Stimulated activated CD4-positive, alpha-beta T cell treated with anti-CD3 and anti-CD28 coated beads, Interleukin-2, amount 100 ng/mL, for 4 hours (primary cell): Measurements from ENCODE around the gene LCP2.
A peak's percentile ranks its signal among the peaks of the same experiment; 100 is the strongest.

Experiments
- DNase-seq: peaks from one replicate; pipeline ENCODE4 v3.0.0-alpha.2; 2020; ENCODE audit warnings: low read depth

Gene LCP2

DNA sequence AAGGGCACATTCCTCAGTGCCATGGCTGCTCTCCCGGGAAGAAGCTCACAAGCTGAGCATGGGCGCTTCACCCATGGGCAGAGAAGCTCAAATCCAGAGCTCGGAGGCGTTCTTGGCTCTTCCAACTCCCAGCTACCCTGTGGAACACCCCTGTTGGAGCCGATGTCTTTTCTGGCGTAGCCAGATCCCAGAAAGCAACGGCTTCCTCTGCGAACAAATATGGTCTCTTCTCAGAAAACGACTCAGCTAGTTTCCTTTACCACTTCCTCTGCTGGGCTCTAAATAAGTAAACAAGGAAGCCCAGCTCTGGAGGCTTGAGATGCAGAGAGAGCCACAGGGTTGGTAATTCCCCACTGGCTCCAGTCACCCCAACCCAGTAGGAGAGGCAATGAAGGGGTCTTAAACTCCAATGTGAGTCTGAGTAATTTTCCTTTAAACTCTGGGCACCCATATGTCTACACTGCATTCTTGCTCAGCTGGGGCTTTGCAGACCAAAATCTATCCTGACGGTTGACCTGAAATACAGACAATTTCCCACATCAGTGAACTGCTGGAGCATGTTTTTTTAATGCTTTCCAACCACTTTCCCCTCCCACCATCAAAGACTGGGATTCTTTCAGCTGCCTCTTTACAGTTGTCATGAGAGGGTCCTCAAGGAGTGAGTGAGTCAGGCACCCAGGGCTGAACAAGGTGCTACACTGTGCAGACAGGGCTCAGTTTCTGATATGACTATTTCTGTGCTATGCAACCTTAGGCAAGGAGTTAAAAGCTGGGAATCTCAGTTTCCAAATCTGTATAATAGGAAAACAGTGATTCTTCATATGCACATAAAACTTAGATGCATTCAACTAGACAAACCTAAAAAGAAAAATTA is at the start of gene LCP2:
Gene LCP2, minus strand, starts transcription at position 189 of the 874 bp plus-strand sequence. Its CDS starts 166 bp downstream, at position 23.
- no peak for DNase-seq

DNA sequence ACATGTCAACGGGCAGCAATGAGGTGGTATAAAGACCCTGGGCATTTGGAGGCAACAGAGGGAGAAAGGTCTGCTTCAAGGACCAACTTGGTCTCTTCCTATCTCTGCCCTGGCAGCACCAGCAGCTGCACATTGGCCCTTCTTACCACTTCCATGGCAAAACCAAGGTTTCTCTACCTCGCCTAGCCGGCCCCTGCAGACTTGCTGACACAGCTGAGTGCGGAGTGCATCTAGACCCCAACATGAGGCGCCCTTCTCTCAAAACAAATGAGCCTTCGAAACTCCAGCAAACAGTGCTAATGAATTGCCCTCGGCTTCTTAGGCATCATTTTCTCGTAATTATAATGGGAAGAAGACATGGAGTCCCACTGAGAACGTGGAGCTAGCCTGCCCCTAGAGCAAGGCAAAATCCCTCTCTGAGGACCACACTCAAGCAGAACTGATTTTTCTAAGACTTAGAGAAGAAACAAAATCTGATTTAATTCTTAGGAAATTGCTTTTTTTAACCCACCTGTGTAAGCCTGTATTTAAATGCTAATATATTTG is 49.5 kb upstream of the LCP2 start:
- no peak for DNase-seq

DNA sequence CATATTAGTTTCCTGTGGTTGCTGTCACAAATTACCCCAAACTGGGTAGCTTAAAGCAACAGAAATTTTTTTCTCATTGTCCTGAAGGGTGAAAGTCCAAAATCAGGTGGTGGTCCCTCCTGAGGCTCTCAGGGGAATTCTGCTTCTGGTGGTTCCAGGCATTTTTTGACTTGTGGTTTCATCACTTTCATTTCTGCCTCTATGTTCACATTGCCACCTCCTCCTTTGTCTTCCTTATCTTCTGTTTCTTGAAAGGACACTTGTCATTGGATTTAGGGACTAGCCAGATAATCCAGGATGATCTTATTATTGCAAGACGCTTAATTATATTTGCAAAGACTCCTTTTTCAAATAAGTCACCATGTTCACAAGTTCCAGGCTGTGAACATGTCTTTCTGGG is 48.4 kb upstream of the LCP2 start:
- DNase-seq, result no peak

DNA sequence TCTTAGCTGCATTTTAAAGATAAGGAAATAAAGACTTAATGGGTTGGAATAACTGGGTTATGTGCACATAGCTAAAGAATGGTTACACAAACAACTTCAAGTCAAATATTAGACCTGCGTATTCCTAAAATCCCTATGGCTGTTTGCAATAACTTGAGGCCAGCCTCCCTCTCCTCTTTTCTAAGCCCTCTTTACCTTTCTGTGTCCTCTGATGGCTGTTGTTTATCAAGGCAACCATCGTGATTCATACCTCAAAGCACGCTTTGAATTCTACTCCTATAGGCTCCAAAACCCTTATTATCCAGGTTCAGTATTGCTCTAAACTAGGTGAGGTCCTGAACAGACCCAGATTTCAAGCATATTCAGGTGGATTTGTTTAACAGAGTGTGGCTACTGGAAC is 45.6 kb upstream of the LCP2 start:
- no peak for DNase-seq

DNA sequence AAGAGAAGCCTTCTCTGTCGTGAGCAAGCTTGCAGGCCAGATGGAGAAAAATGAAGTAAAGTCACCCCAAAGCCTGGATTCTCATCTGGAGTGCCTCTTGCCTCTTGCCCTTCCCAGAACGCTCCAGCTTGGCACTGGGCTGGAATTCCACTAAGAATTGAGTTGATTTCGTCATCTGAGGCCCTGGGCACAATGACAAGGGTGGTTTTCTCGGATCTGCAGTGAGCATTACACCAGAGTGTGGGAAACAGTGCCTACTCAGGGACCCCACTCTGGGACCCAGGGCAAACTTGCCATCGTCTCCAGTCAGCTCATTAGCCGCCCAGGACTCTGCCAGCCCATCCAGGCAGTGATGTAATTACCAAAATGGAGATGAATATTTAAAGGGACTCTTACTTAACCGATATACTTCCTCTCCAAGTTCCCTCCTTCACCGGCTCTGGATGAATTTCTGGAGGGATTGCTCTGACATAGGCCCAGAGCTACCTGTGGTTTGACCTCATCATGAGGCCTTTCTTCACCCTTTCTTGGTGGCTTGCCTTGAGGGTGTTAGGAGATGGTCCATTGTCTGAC is 44.7 kb upstream of the LCP2 start:
- no peak for DNase-seq

DNA sequence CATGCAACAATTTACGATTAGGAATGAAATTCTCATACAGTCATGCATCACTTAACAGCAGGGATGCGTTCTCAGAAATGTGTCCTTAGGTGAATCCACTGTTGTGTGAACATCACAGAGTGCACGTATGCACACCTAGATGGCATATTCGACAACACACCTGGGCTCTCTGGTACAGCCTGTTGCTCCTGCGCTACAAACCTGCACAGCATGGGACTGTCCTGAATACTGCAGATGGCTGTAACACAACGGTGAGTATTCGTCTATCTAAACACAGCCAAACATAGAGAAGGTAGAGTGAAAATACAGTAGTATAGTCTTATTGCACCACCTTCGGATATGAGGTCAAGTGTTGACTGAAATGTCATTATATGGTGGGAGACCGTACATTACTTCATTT is 44.0 kb upstream of the LCP2 start:
- no peak for DNase-seq

DNA sequence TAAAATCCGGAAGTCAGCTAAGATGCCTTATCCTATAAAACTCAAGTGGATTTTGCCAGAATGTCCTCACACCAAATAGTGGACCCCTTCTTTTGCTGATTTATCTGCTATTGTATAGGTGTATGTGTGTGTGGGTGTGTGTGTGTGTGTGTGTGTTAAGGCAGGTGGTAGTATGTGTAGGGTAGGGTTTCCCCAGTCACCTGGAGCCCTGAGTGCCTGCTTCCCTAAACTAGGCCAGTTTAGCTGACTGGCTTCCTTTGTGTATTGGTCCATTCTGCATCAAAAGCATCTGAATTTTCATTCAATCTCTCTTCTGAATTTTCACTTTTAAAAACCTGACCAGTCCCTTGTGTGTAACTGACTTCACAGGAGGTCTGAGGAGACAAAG is 42.2 kb upstream of the LCP2 start:
- no peak for DNase-seq

DNA sequence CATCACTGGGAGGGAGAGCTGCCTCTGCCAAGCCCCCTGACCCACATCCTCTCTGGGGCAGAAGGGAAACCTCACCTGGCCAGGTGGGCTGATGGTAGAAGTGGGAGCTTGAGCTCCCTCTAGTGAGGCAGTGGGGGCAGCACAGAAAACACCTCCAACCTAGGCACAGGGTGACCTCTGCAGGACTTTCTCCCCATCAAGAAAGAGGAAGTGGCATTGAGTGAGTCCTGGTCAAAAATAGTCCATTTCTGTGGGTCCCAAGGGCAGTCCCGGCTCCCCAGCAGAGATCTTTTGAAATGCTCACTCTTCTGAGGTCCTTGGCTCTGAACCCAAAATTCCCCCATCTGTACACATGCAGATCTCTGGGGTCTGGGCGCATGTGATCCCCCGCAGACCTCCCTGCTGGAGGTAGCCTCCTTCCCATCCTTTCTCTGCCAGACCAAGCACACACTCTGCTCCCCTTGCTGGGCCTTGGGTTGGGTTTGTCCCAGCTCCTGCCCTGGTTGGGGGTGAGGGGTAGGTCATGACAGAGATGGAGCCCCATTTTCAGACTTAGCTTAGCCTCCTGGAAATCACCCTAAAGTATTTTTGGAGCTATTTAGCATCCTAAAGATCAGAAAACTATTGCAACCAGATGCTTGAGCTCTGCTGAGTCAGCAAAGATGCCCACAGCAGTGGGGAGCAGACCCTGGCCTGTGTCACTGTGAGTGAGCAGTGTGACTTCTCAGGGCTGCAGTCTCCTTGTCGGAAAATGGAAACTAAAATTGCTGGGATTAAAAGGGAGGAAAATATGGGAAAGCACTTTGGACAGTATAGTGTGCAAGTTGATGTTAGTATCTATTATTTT is 41.6 kb upstream of the LCP2 start:
- peak; percentile 70 for DNase-seq

DNA sequence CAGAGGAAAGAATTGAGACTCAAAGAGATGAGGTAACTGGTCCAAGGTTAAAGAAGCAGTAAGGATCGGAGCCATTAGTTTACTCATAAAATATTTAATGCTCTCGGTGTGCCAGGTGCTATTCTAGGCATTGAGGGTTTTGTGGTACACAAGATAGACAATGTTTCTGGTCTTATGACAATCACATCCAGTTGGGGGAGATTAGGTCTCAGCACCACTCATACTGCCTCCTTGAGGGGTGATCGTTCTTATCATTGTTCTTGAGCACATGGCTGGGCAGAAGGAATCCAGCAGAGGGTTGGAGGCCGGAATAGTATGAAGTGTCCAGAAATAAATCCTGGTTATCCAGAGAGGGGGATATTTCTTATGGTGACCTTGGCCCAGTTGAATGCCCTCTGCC is 40.7 kb upstream of the LCP2 start:
- DNase-seq, result no peak

DNA sequence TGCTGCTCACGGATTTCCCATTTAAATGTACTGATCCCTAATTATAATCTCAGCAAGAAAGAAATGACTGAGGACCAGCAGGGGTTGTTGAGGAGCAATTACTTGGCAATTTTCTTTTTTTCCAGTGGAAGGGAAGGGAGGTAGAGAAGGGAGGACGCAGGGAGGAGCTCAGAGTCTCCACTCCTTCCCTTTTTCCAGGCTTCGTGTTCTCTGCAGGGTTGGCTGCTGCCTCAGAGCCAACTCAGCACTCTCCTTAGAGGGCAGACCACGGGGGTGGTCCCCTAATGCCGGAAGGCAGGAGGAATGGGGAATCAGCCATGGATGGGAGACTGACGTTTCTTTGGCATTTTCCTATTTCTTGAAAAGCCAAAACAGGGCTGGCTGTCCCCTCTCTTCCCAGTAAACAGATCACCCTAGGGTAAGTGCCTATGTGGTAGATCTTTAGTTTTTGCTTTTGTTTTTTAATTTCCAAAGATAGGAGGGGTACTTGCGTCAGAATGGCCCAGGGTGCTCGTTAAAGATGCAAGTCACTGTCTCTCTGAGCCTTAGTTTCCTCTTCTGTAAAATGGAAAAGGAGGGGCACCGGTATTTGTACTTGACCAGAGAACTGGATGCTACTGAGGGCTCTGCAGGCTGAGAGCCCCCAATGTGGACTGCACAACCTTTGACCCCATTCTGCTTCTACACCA is 39.6 kb upstream of the LCP2 start:
- DNase-seq, result no peak

DNA sequence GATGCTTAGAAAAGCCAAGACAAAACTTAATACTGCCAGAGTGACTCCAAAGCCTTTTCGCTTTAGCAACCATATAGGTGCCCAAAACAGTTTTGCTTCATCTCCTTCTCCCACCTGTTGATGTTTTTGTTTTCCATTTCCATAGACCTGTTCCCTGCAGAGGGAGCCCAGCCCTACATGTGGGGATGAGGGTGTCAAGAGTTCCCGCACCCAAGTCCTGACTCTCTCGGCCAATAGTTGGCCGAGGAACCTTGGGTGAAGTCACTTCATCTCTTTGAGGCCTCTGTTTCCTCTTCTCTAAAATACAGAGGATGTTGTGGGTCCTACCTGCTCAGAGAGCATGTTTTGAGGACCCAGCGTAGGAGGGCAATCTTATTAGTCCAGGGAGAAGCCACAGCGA is 38.5 kb upstream of the LCP2 start:
- DNase-seq, result no peak

DNA sequence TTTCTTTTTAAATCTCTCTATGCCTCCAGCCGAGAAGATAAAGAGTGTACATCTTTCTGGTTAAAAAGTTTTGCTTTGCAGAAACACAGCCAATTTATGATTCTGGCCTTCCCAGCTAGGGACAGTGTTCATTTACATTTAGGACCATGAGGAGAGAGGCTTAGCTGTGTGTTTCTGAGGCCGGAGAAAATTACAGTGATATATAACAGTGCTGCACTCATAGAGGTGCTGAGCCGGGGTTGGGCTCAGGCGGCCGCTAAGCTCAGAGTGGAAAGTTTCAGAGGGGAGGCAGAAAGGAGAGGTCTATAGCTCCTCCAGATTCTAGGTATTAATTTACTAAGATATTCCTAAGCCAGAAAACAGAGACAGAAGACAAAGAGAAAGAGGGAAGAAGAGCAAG is 37.0 kb upstream of the LCP2 start:
- DNase-seq, result peak; percentile 26

DNA sequence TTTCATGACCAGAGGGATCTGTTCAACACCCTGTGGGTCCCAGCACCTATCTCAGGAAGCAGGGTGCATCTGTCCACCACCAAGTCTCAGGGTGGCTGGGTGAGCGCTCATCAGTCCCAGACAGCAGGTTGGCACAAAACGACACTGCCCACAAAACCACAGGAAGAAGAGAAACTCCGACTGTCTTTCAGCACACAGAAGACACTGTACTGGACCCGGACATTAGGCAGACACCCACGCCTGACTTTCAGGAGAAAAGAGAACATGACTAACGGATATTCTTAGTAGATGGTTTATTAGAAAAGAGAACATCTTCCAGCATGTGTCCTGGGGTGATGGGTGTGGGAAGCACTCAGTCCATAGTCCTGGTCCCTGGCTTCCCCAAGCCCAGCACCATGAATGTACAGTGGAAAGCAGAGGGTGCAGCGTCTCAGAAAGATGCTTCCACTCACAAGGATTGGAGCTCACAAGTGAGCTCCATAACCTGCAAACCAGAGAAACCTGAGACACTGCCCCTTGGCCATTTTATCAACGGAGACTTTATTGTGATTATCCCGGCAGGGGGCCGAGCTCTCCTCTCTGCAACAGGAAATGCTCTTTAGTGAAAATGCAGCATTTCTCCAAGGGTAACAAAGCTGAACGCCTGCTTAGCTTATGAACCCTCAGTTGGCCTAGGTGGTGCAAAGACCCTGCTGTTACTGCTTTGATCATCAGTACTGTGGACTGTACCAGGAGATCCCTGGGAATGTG is 35.8 kb upstream of the LCP2 start:
- peak; percentile 68 for DNase-seq

DNA sequence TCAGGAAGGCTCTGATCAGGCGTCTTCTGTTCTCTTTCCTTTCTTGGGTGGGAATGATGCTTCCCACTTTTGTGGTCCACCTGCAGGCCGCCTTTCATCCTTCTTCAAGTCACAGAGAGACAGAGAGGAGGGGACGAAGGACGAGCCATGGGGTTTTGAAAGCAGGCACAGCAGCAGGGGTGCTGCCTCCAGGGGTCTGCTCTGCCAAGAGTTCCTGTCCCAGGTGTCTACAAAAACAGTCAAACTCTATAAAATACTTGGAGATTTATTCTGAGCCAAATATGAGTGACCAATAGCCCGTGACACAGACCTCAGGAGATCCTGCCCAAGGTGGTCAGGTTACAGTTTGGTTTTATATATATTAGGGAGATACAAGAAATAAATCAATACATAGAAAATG is 34.5 kb upstream of the LCP2 start:
- no peak for DNase-seq

DNA sequence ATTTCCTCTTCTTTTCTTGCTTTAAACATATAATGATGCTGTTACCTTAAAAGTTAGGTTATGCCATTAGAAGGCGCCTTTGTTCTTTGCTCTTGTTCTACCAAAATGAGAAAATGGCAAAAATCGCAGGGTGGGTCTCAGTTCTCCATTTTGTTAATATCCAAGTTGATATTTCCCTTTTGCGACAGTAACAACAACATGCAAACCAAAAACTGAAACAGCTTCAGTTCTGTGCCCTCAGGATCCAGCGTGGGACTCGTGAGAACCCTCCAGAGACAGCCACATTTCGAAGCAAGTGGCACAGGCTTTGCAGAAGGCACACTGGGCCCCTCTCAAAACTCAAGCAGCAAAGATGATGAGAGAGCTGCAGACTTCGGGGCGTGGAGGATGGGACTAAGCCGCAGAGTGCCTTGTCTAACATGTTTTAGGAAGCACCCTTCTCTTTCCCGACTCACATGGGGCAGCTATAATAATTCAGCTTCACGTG is 33.0 kb upstream of the LCP2 start:
- DNase-seq, result no peak

DNA sequence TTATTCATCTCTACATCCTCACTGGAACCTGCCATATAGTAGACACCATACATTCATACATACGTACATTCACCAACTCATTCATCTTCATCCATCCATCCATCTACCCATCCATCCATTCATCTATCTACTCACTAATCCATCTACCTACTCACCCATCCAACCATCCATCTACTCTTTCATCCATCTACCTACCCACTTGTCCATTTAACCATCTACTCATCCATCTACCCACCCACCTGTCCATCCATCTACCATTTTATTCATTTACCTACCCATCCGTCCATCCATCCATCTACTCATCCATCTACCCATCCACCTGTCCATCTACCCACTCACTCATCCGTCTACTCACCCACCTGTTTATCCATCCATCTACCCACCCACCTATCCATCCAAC is 31.9 kb upstream of the LCP2 start:
- no peak for DNase-seq

DNA sequence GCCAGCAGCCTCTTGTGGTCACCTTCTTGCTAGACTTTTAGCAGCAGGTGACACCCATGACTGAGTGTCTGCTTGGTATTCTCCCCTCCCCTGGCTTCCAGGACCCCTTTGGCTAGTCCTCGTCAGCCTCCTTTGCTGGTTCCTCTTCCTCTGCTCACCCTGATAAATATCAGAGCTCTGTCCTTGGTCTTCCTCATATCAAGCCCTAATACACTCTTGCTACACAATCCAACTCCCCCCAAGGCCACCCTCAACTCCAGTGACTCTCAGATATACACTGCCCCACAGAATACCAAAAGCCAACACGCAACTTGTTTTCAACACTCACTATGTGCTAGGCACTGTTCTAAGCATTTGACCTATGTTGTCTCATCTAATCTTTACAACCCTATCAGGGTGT is 30.3 kb upstream of the LCP2 start:
- DNase-seq, result no peak

DNA sequence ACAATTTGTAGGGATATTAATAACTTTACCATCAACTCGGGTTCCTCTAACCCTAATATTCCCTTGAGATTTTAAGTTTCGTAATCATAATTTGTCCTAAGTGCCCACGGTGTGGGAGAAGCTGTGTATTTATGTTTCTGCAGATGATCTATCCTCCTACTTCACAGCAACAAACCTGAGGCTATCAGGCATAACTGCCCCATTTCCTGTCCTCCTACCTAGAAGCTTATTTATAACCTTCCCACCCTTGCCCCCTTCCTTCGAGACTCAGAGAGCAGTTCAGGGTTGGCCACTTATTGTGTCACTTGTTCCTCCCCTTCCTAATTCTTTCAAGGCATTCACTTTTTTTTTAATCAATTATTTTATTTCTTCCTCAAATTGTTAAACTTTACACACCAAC is 29.6 kb upstream of the LCP2 start:
- DNase-seq, result no peak

DNA sequence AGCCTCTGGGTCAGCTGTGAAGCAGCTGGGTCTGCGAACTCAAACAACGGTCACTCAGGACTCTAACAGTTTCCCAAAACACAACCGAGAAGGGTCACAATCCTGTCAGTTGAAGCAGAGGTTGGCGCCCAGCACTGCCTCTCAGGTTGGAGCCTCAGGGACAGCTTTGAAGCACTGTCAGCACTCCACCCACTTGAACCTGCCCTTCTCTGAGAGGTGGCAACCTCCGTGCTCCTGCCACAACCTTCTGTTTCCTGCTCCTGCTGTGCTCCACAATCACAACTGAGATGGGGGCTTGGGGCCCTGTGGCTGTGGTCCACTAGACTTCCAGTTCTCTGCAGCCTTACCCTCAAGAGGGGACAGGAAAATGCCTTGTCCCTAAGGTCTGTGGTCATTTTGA is 21.7 kb upstream of the LCP2 start:
- DNase-seq, result no peak

DNA sequence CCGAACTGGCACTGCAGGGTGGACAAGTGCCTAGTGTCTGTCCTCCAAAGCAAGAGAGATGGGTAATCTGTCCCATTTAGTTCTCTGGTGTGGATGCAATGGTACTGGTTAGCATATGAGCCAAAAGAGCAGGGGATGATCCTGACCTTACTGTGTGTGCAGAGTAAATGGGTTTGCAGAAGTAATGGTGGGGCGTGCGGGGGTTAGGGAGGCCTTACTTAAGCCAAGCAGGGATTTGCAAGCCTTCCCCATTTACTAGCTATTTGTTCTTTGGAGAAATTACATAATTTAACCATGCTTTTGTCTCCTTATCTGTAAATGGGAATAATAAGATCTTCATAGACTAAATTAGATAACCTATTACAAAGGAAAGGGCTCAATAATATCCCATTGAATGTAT is 19.9 kb upstream of the LCP2 start:
- DNase-seq, result no peak

DNA sequence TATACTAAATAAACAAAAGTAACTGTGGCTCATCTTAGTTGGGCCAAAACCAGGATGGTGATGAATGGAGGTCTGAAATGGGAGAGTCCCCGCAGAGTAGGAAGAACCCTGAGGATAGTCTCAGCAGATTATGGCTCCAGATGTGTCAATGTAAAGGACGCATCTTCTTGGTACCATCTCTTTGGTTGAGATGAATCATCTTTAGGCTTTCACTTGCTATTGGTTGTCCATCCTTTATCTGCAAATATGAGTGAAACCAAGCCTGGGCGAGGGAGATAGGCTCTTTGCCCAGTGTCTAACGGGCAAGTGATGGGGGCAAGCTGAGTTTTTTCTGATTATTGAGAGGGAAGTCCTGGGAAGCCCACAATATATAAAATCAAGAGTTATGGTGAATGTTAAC is 19.4 kb upstream of the LCP2 start:
- no peak for DNase-seq
